DND-41 (cell line): Measurements from ENCODE around the gene TPPP.

Source experiments
- ATAC-seq: fragments of 200-7000 bp; cut with Tn5 transposase; 3 replicates; pipeline ENCODE4 v1.9.1; 2021; ENCODE audit warnings: low read depth; ENCODE audit not compliant: insufficient read depth
- DNase-seq: peaks from one replicate; pipeline ENCODE4 v3.0.0-alpha.2; 2020
- H2AFZ ChIP-seq: 2 replicates; pipeline ENCODE4 v1.6.0; 2012; ENCODE audit warnings: low read depth, low read length
- H3K27ac ChIP-seq: 2 replicates; pipeline ENCODE4 v1.5.1; 2012; ENCODE audit warnings: low read length, inconsistent platforms
- H3K27me3 ChIP-seq: fragments of 200-600 bp; sonication (generic); 2 replicates; pipeline ENCODE4 v1.6.0; 2012; ENCODE audit warnings: low read length, mild to moderate bottlenecking, inconsistent platforms; ENCODE audit not compliant: insufficient read depth, poor library complexity
- H3K36me3 ChIP-seq: 2 replicates; pipeline ENCODE4 v1.5.1; 2012; ENCODE audit warnings: low read length, inconsistent platforms; ENCODE audit not compliant: insufficient read depth
- H3K4me1 ChIP-seq: 2 replicates; pipeline ENCODE4 v1.5.1; 2012; ENCODE audit warnings: mild to moderate bottlenecking, low read length; ENCODE audit not compliant: insufficient read depth
- H3K4me2 ChIP-seq: 2 replicates; pipeline ENCODE4 v1.6.0; 2012; ENCODE audit warnings: mild to moderate bottlenecking, moderate library complexity, low read length, inconsistent platforms; ENCODE audit not compliant: insufficient read depth
- H3K4me3 ChIP-seq, 2 experiments: fragments of 200-600 bp in 1 of 2; shearing (Covaris generic) in 1 of 2; 2 replicates each; pipeline ENCODE4 v1.5.1; 2012 to 2016; ENCODE audit warnings: inconsistent platforms in 2 of 2, low read length in 2 of 2, mild to moderate bottlenecking in 2 of 2, low read depth in 1 of 2, moderate library complexity in 1 of 2
- H3K79me2 ChIP-seq: 2 replicates; pipeline ENCODE4 v1.6.0; 2012; ENCODE audit warnings: low read length, inconsistent platforms; ENCODE audit not compliant: insufficient read depth
- H3K9ac ChIP-seq: 2 replicates; pipeline ENCODE4 v1.6.0; 2012; ENCODE audit warnings: low read depth, mild to moderate bottlenecking, inconsistent platforms, low read length, moderate library complexity
- H3K9me3 ChIP-seq: 2 replicates; pipeline ENCODE4 v1.5.1; 2012; ENCODE audit warnings: low read length, moderate library complexity, mild to moderate bottlenecking, inconsistent platforms; ENCODE audit not compliant: insufficient read depth, severe bottlenecking
- H4K20me1 ChIP-seq: 2 replicates; pipeline ENCODE4 v1.6.0; 2012; ENCODE audit warnings: low read length; ENCODE audit not compliant: insufficient read depth
- CTCF ChIP-seq: IDR thresholded peaks from 2 replicates; pipeline ENCODE4 v1.5.1; 2012; ENCODE audit warnings: borderline replicate concordance, low read length, moderate library complexity, mild to moderate bottlenecking; ENCODE audit not compliant: poor library complexity, severe bottlenecking; ENCODE audit errors: extremely low read depth
- EZH2 ChIP-seq: IDR thresholded peaks from 3 replicates; pipeline ENCODE4 v1.6.1; 2012; ENCODE audit warnings: borderline replicate concordance, low read depth, mild to moderate bottlenecking, moderate library complexity, low read length, inconsistent platforms; ENCODE audit not compliant: severe bottlenecking

TPPP gene

GRCh38 chr5:652773-653350 lies 40.3 kb downstream of the TPPP start:
- Histone ChIP-seq H2AFZ (no peak overlapping the region), H3K27me3 (no peaks in the 10 kb centered on the region), H3K9me3 (peaks cover 2% of the 10 kb centered on the region), H3K79me2 (no peaks in the 10 kb centered on the region), H3K36me3 (peaks cover 75% of the 10 kb centered on the region), H3K9ac (no peak overlapping the region), H4K20me1 (0 out of 2 replicates have a peak, but pooled peaks cover 7% of the 10 kb centered on the region), H3K27ac (no peak overlapping the region), H3K4me1 (no peaks in the 10 kb centered on the region), H3K4me3 (no peak overlapping the region), H3K4me2 (no peak overlapping the region)
- DNase-seq: no peak
- ATAC-seq: no peak
- no peak for TF ChIP-seq EZH2

- Histone ChIP-seq H3K27ac (no peak overlapping the region), H3K79me2 (no peaks in the 10 kb centered on the region), H3K4me3 (no peak overlapping the region), H4K20me1 (0 out of 2 replicates have a peak, but pooled peaks cover 7% of the 10 kb centered on the region), H2AFZ (no peak overlapping the region), H3K9me3 (peaks cover 2% of the 10 kb centered on the region), H3K4me2 (no peak overlapping the region), H3K9ac (no peak overlapping the region), H3K27me3 (no peaks in the 10 kb centered on the region), H3K4me1 (no peaks in the 10 kb centered on the region), H3K36me3 (peaks cover 75% of the 10 kb centered on the region)
- ATAC-seq (no peak), DNase-seq (no peak)
- no peak for TF ChIP-seq CTCF
- TF ChIP-seq EZH2: no peak
Measured at GRCh38 chr5:652023-652515, 41.1 kb downstream of the TPPP start.

- H3K9ac ChIP-seq: no peak overlapping the region
- no peak for ATAC-seq
- no peak overlapping the region for H3K4me3 ChIP-seq
- TF ChIP-seq CTCF (no peak), EZH2 (no peak)
- no peaks in the 10 kb centered on the region for H3K27me3 ChIP-seq
- peaks cover 77% of the 10 kb centered on the region for H3K36me3 ChIP-seq
- H2AFZ ChIP-seq: no peak overlapping the region
- 0 out of 2 replicates have a peak, but pooled peaks cover 7% of the 10 kb centered on the region for H4K20me1 ChIP-seq
- no peak for DNase-seq
- peaks cover 2% of the 10 kb centered on the region for H3K9me3 ChIP-seq
- H3K4me2 ChIP-seq: no peak overlapping the region
- no peak overlapping the region for H3K27ac ChIP-seq
- H3K79me2 ChIP-seq: no peaks in the 10 kb centered on the region
- no peaks in the 10 kb centered on the region for H3K4me1 ChIP-seq
Measured at GRCh38 chr5:651296-652022, 41.7 kb downstream of the TPPP start.

- H3K27ac ChIP-seq: no peak overlapping the region
- H3K9me3 ChIP-seq: peaks cover 2% of the 10 kb centered on the region
- no peak overlapping the region for H3K4me3 ChIP-seq
- no peaks in the 10 kb centered on the region for H3K27me3 ChIP-seq
- TF ChIP-seq CTCF (no peak), EZH2 (no peak)
- no peak for ATAC-seq
- no peak overlapping the region for H3K9ac ChIP-seq
- H3K79me2 ChIP-seq: no peaks in the 10 kb centered on the region
- 0 out of 2 replicates have a peak, but pooled peaks cover 3% of the 10 kb centered on the region for H4K20me1 ChIP-seq
- H3K4me2 ChIP-seq: no peak overlapping the region
- H3K4me1 ChIP-seq: no peaks in the 10 kb centered on the region
- DNase-seq: no peak
- no peak overlapping the region for H2AFZ ChIP-seq
- H3K36me3 ChIP-seq: peaks cover 85% of the 10 kb centered on the region
Measured at GRCh38 chr5:647727-648126, 45.4 kb downstream of the TPPP start.
